Measurements from ENCODE around the gene ZNF768. TPM values are rescaled to one million over a fixed set of nuclear protein-coding genes. Genes with fewer than 3 reads are reported as not detected.

ZNF768 gene
- total and polyA plus RNA-seq, 12 donors: 36.0 to 75.1 (median 45.9) TPM

DNA sequence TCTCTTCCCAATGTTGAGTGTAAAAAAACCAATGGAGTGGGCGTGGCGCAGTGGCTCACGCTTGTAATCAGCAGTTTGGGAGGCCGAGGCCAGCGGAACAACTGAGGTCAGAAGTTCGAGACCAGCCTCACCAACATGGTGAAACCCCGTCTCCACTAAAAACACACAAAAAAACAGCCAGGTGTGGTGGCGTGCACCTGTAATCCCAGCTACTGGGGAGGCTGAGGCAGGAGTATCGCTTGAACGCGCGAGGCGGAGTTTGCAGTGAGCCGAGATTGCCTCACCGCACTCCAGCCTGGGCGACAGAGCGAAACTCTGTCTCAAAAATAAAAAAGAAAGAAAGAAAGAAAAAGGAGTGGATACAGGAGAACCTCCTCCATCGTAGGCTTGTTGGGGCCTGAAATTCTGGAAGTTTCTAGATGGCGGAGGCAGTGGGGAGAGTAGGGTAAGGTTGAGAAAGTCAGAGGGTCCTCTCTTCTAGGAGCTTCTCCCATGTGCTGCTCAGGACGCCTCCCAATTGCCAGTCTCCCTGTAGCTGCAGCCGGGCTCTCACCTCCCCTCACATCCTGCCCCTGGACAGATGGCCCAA lies 32.5 kb upstream of the ZNF768 start:
- intact Hi-C loops (cut with DNase I): loop anchor here in 6 of 10 donors (1.0 to 2.0 kb wide), 4 partner anchors 11 to 32 kb away; partner anchors contain the start of genes ZNF747 (in 2 of the 6) and ZNF768 (in 1 of the 6)
- Histone ChIP-seq H3K27ac (peak overlapping the region; percentile 21 to 99 (median 95)), H3K27me3 (no peaks in the 10 kb centered on the region), H3K9me3 (no peaks in the 10 kb centered on the region), H3K4me1 (peaks cover 0 to 57% (median 40%) of the 10 kb centered on the region in 9 donors), H3K36me3 (peaks cover 0 to 29% (median 15%) of the 10 kb centered on the region in 9 donors), H3K4me3 (peak overlapping the region in 9 of 10 donors; percentile 4 to 98 (median 79))
- DNase-seq (no peak), ATAC-seq (no peak)
- WGBS, 2 donors: 87 to 88% methylated on average over 21 of the region's 21 CpGs
- TF ChIP-seq, protein P1, sequence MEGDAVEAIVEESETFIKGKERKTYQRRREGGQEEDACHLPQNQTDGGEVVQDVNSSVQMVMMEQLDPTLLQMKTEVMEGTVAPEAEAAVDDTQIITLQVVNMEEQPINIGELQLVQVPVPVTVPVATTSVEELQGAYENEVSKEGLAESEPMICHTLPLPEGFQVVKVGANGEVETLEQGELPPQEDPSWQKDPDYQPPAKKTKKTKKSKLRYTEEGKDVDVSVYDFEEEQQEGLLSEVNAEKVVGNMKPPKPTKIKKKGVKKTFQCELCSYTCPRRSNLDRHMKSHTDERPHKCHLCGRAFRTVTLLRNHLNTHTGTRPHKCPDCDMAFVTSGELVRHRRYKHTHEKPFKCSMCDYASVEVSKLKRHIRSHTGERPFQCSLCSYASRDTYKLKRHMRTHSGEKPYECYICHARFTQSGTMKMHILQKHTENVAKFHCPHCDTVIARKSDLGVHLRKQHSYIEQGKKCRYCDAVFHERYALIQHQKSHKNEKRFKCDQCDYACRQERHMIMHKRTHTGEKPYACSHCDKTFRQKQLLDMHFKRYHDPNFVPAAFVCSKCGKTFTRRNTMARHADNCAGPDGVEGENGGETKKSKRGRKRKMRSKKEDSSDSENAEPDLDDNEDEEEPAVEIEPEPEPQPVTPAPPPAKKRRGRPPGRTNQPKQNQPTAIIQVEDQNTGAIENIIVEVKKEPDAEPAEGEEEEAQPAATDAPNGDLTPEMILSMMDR (IDR thresholded peaks at IDR 0.05): no peak

GRCh38 chr16:30557957-30558788 lies 31.8 kb upstream of the ZNF768 start, which contains the start of gene ZNF764:
TSS of gene ZNF764 (minus strand) at chr16:30558374. CDS start at chr16:30558182, 192 bp downstream.
- Histone ChIP-seq H3K9me3 (no peaks in the 10 kb centered on the region), H3K27me3 (no peaks in the 10 kb centered on the region), H3K27ac (peak within 1 kb of the TSS; percentile 86 to 99 (median 96)), H3K4me3 (peak within 1 kb of the TSS; percentile 52 to 98 (median 80)), H3K36me3 (peaks cover 0 to 33% (median 15%) of the 10 kb centered on the region in 9 donors), H3K4me1 (peaks cover 0 to 64% (median 47%) of the 10 kb centered on the region in 9 donors)
- TF ChIP-seq, protein P1 (IDR thresholded peaks at IDR 0.05): peak in 1 of 9 donors; percentile 12
- ATAC-seq (peak; percentile 95 to 99 (median 97)), DNase-seq (peak; percentile 96 to 99)
- intact Hi-C loops (cut with DNase I): loop anchor here in 9 of 10 donors (1.0 to 2.0 kb wide), 3 partner anchors 23 to 31 kb away; partner anchors contain the start of genes ZNF747 (in 5 of the 9) and ZNF768 (in 1 of the 9)
- WGBS, 2 donors: 0% methylated on average over 74 of the region's 74 CpGs

- TF ChIP-seq, protein P1 (IDR thresholded peaks at IDR 0.05): no peak
- Histone ChIP-seq H3K27me3 (no peaks in the 10 kb centered on the region), H3K4me1 (peaks cover 0 to 69% (median 52%) of the 10 kb centered on the region in 9 donors), H3K27ac (peak overlapping the region; percentile 86 to 99 (median 96)), H3K36me3 (peaks cover 0 to 38% (median 15%) of the 10 kb centered on the region in 9 donors), H3K4me3 (peak overlapping the region; percentile 52 to 98 (median 80)), H3K9me3 (no peaks in the 10 kb centered on the region)
- DNase-seq: no peak
- ATAC-seq: peak in 2 of 8 donors; percentile 1 to 28
- WGBS, 2 donors: 0 to 1% methylated on average over 15 to 17 of the region's 17 CpGs
- intact Hi-C loops (cut with DNase I): loop anchor here in 3 of 10 donors (2.0 kb wide), 1 partner anchor 23 kb away; the partner anchor contains the start of gene ZNF747 (in 3 of the 3)
These were observed 31.3 kb upstream of the ZNF768 start for GRCh38 chr16:30557707-30557956.

GRCh38 chr16:30556125-30556473 lies 29.7 kb upstream of the ZNF768 start:
- intact Hi-C loops (cut with DNase I): loop anchor here in 3 of 10 donors (2.0 kb wide), 1 partner anchor 21 kb away; the partner anchor contains the start of gene ZNF747 (in 3 of the 3)
- peaks cover 0 to 74% (median 54%) of the 10 kb centered on the region in 9 donors for H3K4me1 ChIP-seq
- ATAC-seq (no peak), DNase-seq (no peak)
- no peaks in the 10 kb centered on the region for H3K27me3 ChIP-seq
- TF ChIP-seq, protein P1 (IDR thresholded peaks at IDR 0.05): no peak
- H3K27ac ChIP-seq: peak overlapping the region in 1 of 10 donors; percentile 99
- H3K36me3 ChIP-seq: peaks cover 0 to 40% (median 15%) of the 10 kb centered on the region in 9 donors
- no peak overlapping the region for H3K4me3 ChIP-seq
- H3K9me3 ChIP-seq: no peaks in the 10 kb centered on the region
- 53 to 55% methylated on average over 10 of the region's 10 CpGs for WGBS, 2 donors
